Measurements from ENCODE around the gene CTNND2. TPM values are rescaled to one million over a fixed set of nuclear protein-coding genes. Genes with fewer than 3 reads are reported as not detected.

CTNND2 gene
- total RNA-seq, 1 donor from 2014 or later = 18.4 TPM

DNA sequence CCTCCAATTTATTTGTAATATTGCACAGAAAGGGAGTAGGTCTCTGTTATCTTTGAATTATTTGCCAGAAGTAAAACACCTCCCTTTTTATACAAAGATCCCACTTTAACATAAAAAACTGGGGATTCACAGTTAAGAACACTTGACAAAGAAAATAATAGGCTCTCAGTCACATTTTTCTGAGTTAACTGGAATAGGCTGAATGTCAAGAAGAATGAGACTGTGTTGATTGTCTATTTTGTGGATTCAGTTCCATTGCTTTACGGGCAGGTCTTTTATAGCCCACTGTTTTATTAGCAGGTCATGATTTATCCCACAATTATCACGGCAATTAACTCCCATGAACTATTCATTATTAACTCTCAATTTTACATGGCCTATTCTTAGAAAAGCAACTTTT lies 427.4 kb downstream of the CTNND2 start:
- H3K4me3 ChIP-seq = no peak overlapping the region
- H3K27ac ChIP-seq (replicated peaks) = no peak overlapping the region
- no peaks in the 10 kb centered on the region for H3K36me3 ChIP-seq
- TF ChIP-seq, protein P1, sequence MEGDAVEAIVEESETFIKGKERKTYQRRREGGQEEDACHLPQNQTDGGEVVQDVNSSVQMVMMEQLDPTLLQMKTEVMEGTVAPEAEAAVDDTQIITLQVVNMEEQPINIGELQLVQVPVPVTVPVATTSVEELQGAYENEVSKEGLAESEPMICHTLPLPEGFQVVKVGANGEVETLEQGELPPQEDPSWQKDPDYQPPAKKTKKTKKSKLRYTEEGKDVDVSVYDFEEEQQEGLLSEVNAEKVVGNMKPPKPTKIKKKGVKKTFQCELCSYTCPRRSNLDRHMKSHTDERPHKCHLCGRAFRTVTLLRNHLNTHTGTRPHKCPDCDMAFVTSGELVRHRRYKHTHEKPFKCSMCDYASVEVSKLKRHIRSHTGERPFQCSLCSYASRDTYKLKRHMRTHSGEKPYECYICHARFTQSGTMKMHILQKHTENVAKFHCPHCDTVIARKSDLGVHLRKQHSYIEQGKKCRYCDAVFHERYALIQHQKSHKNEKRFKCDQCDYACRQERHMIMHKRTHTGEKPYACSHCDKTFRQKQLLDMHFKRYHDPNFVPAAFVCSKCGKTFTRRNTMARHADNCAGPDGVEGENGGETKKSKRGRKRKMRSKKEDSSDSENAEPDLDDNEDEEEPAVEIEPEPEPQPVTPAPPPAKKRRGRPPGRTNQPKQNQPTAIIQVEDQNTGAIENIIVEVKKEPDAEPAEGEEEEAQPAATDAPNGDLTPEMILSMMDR (IDR thresholded peaks at IDR 0.05; ENCODE audit: borderline replicate concordance) = no peak
- DNase-seq = no peak
- intact Hi-C loops (cut with micrococcal nuclease) = no loop called here
- no peaks in the 10 kb centered on the region for H3K4me1 ChIP-seq
- peaks cover 2% of the 10 kb centered on the region for H3K27me3 ChIP-seq (ENCODE audit: low read depth)
- no peaks in the 10 kb centered on the region for H3K9me3 ChIP-seq (replicated peaks)

DNA sequence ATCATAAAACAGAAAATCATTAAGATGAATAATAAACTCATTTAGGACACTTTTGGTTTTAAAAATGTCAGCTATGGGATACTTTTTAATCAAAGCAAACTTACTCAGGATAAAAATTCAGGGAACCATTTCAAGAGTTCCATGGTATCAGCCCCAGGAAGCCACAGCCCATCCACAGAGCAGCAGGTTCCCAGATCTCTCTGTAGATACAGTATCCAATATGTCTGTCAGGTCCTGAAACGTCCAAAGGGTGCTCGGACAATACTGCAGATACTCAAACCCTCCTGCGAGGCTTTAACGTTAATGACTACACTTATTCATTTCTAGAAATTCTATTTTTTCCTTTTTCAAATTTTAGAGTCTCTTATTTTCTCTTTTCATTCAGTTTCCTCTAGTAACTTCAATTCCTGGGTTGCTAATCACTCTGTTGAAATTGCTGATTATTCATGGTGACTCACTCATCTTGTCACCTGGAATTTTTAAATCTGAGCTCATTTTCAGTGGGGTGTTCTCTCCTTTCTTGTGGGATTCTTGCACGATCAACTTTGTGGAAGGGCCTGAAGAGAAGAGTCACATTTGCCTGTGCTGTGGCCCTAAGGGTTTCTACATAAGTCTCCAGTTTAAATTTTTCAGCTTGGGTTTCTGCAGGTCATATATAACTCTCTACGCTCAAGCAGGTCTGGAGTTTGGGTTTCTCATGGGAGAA lies 435.8 kb downstream of the CTNND2 start:
- Histone ChIP-seq H3K27me3 (ENCODE audit: low read depth) (no peaks in the 10 kb centered on the region), H3K4me3 (no peak overlapping the region), H3K9me3 (replicated peaks) (no peaks in the 10 kb centered on the region), H3K36me3 (no peaks in the 10 kb centered on the region), H3K27ac (replicated peaks) (no peak overlapping the region), H3K4me1 (no peaks in the 10 kb centered on the region)
- TF ChIP-seq, protein P1 (IDR thresholded peaks at IDR 0.05; ENCODE audit: borderline replicate concordance) = no peak
- intact Hi-C loops (cut with micrococcal nuclease) = no loop called here
- no peak for DNase-seq

DNA sequence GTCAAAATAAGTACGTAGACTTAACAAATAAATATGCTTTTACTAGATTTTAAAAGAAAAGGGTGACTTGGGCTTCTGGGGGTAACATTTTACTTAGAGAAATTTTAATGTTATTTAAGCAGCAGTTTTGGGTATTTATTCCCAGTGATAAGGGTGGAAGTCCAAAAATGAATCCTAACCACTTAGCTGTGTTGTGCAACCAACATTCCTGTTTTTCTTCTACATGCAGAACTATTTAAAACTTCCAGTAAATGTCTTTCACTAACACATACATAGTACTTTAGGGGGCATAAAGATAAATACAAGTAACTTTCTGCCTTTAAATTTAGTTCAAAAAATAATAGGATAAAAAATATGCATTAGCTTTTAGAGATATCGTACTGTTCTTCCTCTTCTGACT lies 436.7 kb downstream of the CTNND2 start:
- Histone ChIP-seq H3K9me3 (replicated peaks) (no peaks in the 10 kb centered on the region), H3K4me1 (no peaks in the 10 kb centered on the region), H3K27ac (replicated peaks) (no peak overlapping the region), H3K4me3 (no peak overlapping the region), H3K27me3 (ENCODE audit: low read depth) (no peaks in the 10 kb centered on the region), H3K36me3 (no peaks in the 10 kb centered on the region)
- DNase-seq = no peak
- TF ChIP-seq, protein P1 (IDR thresholded peaks at IDR 0.05; ENCODE audit: borderline replicate concordance) = no peak
- intact Hi-C loops (cut with micrococcal nuclease) = no loop called here

DNA sequence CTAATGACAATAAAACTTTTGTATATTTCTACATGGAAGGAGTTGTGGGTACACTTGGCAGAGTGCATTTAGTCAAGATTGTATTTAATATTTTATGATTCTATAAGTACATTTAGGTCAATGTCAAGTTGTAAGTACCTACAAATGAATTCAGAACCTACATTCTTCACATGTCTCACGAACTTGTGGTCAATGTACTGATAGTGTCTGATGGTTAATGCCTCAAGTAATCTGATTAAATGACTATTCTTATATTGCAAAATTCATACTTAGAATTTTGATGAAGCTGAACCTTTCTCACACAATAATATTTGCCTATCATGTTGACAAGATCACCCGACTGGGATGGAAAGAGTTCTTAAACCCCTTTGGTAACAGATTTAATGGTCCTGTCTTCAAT lies 444.5 kb downstream of the CTNND2 start:
- H3K4me1 ChIP-seq = no peaks in the 10 kb centered on the region
- no peak overlapping the region for H3K4me3 ChIP-seq
- H3K9me3 ChIP-seq (replicated peaks) = no peaks in the 10 kb centered on the region
- intact Hi-C loops (cut with micrococcal nuclease) = no loop called here
- H3K27ac ChIP-seq (replicated peaks) = no peak overlapping the region
- TF ChIP-seq, protein P1 (IDR thresholded peaks at IDR 0.05; ENCODE audit: borderline replicate concordance) = no peak
- DNase-seq = no peak
- H3K27me3 ChIP-seq (ENCODE audit: low read depth) = peaks cover 3% of the 10 kb centered on the region
- H3K36me3 ChIP-seq = no peaks in the 10 kb centered on the region

DNA sequence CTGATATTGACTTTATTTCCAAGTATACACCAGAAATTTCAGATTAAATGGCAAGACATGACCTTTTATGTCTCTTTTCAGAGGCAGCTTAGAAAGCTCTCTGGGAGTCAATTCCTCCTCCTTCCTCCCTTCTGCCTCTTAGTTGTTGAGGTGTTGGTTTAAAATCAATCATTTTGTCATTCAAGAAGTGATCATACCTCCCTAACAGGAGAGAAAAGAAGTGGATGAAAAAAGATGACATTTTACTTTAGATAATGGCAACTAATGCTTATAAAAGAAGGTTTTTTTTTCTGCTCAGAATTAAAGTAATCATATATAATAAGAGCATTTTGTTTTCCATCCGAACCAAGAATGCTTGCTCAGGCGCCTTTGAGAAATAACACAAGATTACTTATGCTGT lies 448.7 kb downstream of the CTNND2 start:
- Histone ChIP-seq H3K4me1 (no peaks in the 10 kb centered on the region), H3K27ac (replicated peaks) (no peak overlapping the region)
- intact Hi-C loops (cut with micrococcal nuclease) = no loop called here

More for the DNA sequence above, 448.7 kb downstream of the CTNND2 start:
- no peak overlapping the region for H3K4me3 ChIP-seq
- H3K9me3 ChIP-seq (replicated peaks) = no peaks in the 10 kb centered on the region
- TF ChIP-seq, protein P1 (IDR thresholded peaks at IDR 0.05; ENCODE audit: borderline replicate concordance) = no peak
- H3K27me3 ChIP-seq (ENCODE audit: low read depth) = peaks cover 2% of the 10 kb centered on the region
- DNase-seq = no peak
- no peaks in the 10 kb centered on the region for H3K36me3 ChIP-seq
